Measurements from ENCODE around the gene SLX4. TPM values are rescaled to one million over a fixed set of nuclear protein-coding genes. Genes with fewer than 3 reads are reported as not detected.

SLX4 gene
- total RNA-seq, 1 donor from 2014 or later, result 13.0 TPM

GRCh38 chr16:3595110-3595486 is 16.3 kb downstream of the SLX4 start:
- ChIA-PET POLR2A (interaction anchor here (1.1 kb wide), 1 partner anchor 9 kb away, joined by 3 read pairs; no protein-coding TSS in a partner anchor), CTCF (no interaction called here)
- TF ChIP-seq CTCF (IDR thresholded peaks at IDR 0.05), result no peak
- H3K36me3 Mint-ChIP-seq (ENCODE audit: low read depth), result peaks cover 39% of the 10 kb centered on the region
- no peaks in the 10 kb centered on the region for H3K4me1 Mint-ChIP-seq
- no peak overlapping the region for H3K4me3 Mint-ChIP-seq
- H3K27me3 Mint-ChIP-seq, result no peaks in the 10 kb centered on the region
- DNase-seq (no peak), ATAC-seq (ENCODE audit: low read depth) (no peak)
- no peak overlapping the region for H3K27ac Mint-ChIP-seq
- H3K9me3 Mint-ChIP-seq, result no peaks in the 10 kb centered on the region
- intact Hi-C loops (cut with micrococcal nuclease), result no loop called here

GRCh38 chr16:3594316-3595109 is 16.9 kb downstream of the SLX4 start:
- Mint-ChIP-seq H3K27me3 (no peaks in the 10 kb centered on the region), H3K36me3 (ENCODE audit: low read depth) (peaks cover 35% of the 10 kb centered on the region), H3K9me3 (no peaks in the 10 kb centered on the region), H3K27ac (no peak overlapping the region), H3K4me3 (no peak overlapping the region), H3K4me1 (no peaks in the 10 kb centered on the region)
- ChIA-PET CTCF (no interaction called here), POLR2A (interaction anchor here (0.6 to 1.1 kb wide), 2 partner anchors 8 to 44 kb away, joined by 3 to 6 read pairs; no protein-coding TSS in a partner anchor)
- intact Hi-C loops (cut with micrococcal nuclease), result no loop called here
- ATAC-seq (ENCODE audit: low read depth) (no peak), DNase-seq (no peak)
- TF ChIP-seq CTCF (IDR thresholded peaks at IDR 0.05), result no peak

DNA sequence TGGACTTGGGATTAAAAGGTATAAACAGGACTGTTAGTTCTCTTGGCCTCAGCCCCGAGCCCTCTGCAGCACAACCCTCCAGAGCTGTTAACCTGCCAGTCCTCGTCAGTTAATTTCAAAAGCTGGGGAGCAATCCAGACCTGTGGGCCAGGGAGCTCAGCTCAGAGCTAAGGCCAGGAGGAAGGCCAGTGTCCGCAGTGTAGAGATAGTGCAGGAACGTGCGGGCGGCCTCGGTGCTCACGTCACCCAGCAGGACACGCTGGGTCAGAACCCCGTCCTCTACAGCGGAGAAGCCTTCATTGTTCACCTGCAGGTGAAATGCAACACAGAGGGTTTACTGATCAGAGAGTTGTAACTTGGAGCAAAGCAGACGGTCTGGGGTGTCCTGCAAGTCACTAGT is 18.8 kb downstream of the SLX4 start:
- intact Hi-C loops (cut with micrococcal nuclease), result no loop called here
- no peaks in the 10 kb centered on the region for H3K27me3 Mint-ChIP-seq
- POLR2A ChIA-PET, result no interaction called here

GRCh38 chr16:3591991-3592390 is 19.4 kb downstream of the SLX4 start:
- DNase-seq (no peak), ATAC-seq (ENCODE audit: low read depth) (no peak)
- Mint-ChIP-seq H3K27me3 (no peaks in the 10 kb centered on the region), H3K36me3 (ENCODE audit: low read depth) (peaks cover 22% of the 10 kb centered on the region), H3K27ac (no peak overlapping the region), H3K4me3 (no peak overlapping the region), H3K4me1 (peaks cover 14% of the 10 kb centered on the region), H3K9me3 (no peaks in the 10 kb centered on the region)
- ChIA-PET CTCF (no interaction called here), POLR2A (no interaction called here)
- no peak for TF ChIP-seq CTCF (IDR thresholded peaks at IDR 0.05)
- intact Hi-C loops (cut with micrococcal nuclease), result no loop called here

More for the DNA sequence above, 18.8 kb downstream of the SLX4 start:
- no peak for ATAC-seq (ENCODE audit: low read depth)
- H3K4me3 Mint-ChIP-seq, result no peak overlapping the region
- CTCF ChIA-PET, result no interaction called here
- peaks cover 25% of the 10 kb centered on the region for H3K36me3 Mint-ChIP-seq (ENCODE audit: low read depth)
- H3K9me3 Mint-ChIP-seq, result no peaks in the 10 kb centered on the region
- TF ChIP-seq CTCF (IDR thresholded peaks at IDR 0.05), result no peak
- H3K27ac Mint-ChIP-seq, result no peak overlapping the region
- DNase-seq, result no peak
- H3K4me1 Mint-ChIP-seq, result peaks cover 8% of the 10 kb centered on the region

GRCh38 chr16:3591436-3591803 is 20.0 kb downstream of the SLX4 start:
- no peaks in the 10 kb centered on the region for H3K27me3 Mint-ChIP-seq
- H3K4me1 Mint-ChIP-seq, result peaks cover 17% of the 10 kb centered on the region
- ChIA-PET POLR2A (no interaction called here), CTCF (no interaction called here)
- H3K4me3 Mint-ChIP-seq, result no peak overlapping the region
- intact Hi-C loops (cut with micrococcal nuclease), result no loop called here
- no peak for TF ChIP-seq CTCF (IDR thresholded peaks at IDR 0.05)
- H3K27ac Mint-ChIP-seq, result no peak overlapping the region
- ATAC-seq (ENCODE audit: low read depth), result no peak
- no peak for DNase-seq
- H3K9me3 Mint-ChIP-seq, result no peaks in the 10 kb centered on the region
- H3K36me3 Mint-ChIP-seq (ENCODE audit: low read depth), result peaks cover 23% of the 10 kb centered on the region

Measured in activated B cell treated with CpG ODN at 0.5 μM for 24 hours (primary cell).